GM19395 (cell line): ENCODE data around the gene VHLL.

Experiments used
- ATAC-seq: cut with Tn5 transposase; IDR thresholded peaks from one replicate; pipeline ENCODE4 v1.9.1; 2021; ENCODE audit warnings: mild to moderate bottlenecking, moderate library complexity; ENCODE audit not compliant: unreplicated experiment

Gene VHLL

GRCh38 chr1:156258859-156259258 is 40.2 kb downstream of the VHLL start:
- no peak for ATAC-seq

- no peak for ATAC-seq
These were observed 41.4 kb downstream of the VHLL start for GRCh38 chr1:156257711-156258110.

DNA sequence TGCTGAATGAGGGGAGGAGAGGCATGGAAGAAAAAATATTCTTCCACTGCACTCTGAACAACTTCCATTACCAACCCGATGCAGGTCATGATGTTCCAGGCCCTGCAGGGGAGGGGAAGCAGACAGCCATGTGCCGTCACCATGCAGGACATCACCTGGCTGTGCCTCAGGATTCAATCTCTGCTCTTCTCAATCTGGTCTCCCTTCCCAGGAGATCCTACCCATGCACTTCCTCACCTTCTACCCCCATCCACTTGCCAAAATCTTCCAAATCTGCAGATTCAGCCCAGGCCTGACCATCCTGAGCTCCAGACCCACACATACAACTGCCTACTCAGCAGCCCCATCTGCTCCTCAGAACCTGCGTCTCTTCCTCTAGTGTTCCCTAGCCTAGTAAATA is 45.5 kb downstream of the VHLL start:
- ATAC-seq = no peak

DNA sequence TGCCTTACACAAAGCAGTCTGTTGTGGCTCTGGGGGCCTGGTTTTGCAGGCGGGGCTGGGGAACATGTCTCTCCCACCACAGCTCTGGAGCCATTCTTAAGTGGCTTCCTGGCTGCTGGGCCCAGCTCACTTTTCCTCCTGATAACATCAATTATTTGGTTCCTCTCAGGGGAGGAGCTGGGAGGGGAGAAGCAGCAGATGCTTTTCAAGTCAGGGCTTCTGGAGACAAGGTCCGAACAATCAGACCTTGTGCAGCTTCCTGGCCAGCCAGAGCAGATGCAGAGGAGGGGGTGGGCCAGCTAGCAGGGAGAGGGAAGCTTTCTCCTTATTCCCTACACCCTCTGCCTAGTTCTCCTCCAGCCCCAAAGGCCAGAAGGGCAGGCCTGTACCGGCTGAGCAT is 47.6 kb downstream of the VHLL start:
- no peak for ATAC-seq

GRCh38 chr1:156249593-156249992 is 49.5 kb downstream of the VHLL start:
- no peak for ATAC-seq
